GM12891 (cell line): ENCODE measurements around the gene AUH.

Experiments
- PAX5 ChIP-seq: IDR thresholded peaks from 2 replicates; pipeline ENCODE4 v1.6.1; 2011; ENCODE audit warnings: low read length, moderate library complexity, mild to moderate bottlenecking; ENCODE audit not compliant: insufficient read depth, severe bottlenecking
- POLR2A ChIP-seq: IDR thresholded peaks from 2 replicates; pipeline ENCODE4 v1.6.1; 2011; ENCODE audit warnings: low read depth, low read length, control low read depth
- SPI1 ChIP-seq: IDR thresholded peaks from 2 replicates; pipeline ENCODE4 v1.6.1; 2011; ENCODE audit warnings: low read depth, low read length, control low read depth

DNA sequence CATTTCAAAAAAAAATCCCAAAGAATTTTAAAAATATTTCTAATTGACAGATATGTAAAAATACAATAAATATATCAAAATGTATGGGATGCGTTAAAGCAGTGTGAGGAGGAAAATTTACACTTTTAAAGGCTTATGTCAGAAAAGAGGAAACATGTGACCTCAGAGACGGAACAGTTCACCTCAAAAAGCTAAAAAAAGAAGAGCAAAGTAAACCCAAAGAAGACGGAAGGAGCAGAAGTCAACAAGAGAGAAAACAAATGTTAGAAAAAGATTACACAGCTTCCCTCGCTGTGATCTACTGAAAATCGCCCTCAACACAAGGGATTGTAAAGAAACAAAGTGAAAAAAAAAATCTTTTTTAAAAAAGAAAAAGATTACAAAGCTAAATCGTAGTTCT is 186.9 kb downstream of the AUH start:
- no peak for TF ChIP-seq POLR2A
- no peak for TF ChIP-seq PAX5
- TF ChIP-seq SPI1 = no peak
